OCI-LY3 (cell line): ENCODE results near the gene FYN.

Source experiments
- H2AFZ ChIP-seq: fragments of 200-600, 300-600 bp; shearing (Covaris generic); 2 replicates; pipeline ENCODE4 v1.6.0; 2014; ENCODE audit warnings: antibody characterized with exemption, low read depth, low read length
- H3K27ac ChIP-seq: fragments of 200-600, 300-600 bp; sonication (generic); 2 replicates; pipeline ENCODE4 v1.5.1; 2014; ENCODE audit warnings: mild to moderate bottlenecking, low read length, moderate library complexity, mixed read lengths
- H3K27me3 ChIP-seq: fragments of 200-600, 300-600 bp; sonication (generic); 2 replicates; pipeline ENCODE4 v1.6.1; 2014; ENCODE audit warnings: low read depth, low read length, mixed read lengths
- H3K36me3 ChIP-seq: fragments of 200-600, 300-600 bp; sonication (generic); replicated peaks from 2 replicates; pipeline ENCODE3; 2014; ENCODE audit warnings: low read depth, low read length, mixed read lengths
- H3K4me1 ChIP-seq: fragments of 300-600, 200-600 bp; sonication (generic); 2 replicates; pipeline ENCODE4 v1.6.1; 2014; ENCODE audit warnings: low read length, mixed read lengths
- H3K4me2 ChIP-seq: fragments of 200-600, 300-600 bp; sonication (generic); 2 replicates; pipeline ENCODE4 v1.6.1; 2014; ENCODE audit warnings: low read length, mixed read lengths
- H3K4me3 ChIP-seq: fragments of 300-600, 200-600 bp; sonication (generic); 2 replicates; pipeline ENCODE4 v1.5.1; 2014; ENCODE audit warnings: antibody characterized with exemption, mild to moderate bottlenecking, low read length, moderate library complexity
- H3K79me2 ChIP-seq: fragments of 300-600, 200-600 bp; shearing (Covaris generic); 2 replicates; pipeline ENCODE4 v1.6.1; 2014; ENCODE audit warnings: mild to moderate bottlenecking, low read length, mixed read lengths
- H3K9ac ChIP-seq: fragments of 300-600, 200-600 bp; shearing (Covaris generic); 2 replicates; pipeline ENCODE4 v1.6.0; 2014; ENCODE audit warnings: mild to moderate bottlenecking, low read length, moderate library complexity
- H3K9me3 ChIP-seq: fragments of 200-600, 300-600 bp; shearing (Covaris generic); 2 replicates; pipeline ENCODE4 v1.6.1; 2014; ENCODE audit warnings: low read length, mixed read lengths; ENCODE audit not compliant: insufficient read depth
- H4K20me1 ChIP-seq: fragments of 200-600, 300-600 bp; sonication (generic); 2 replicates; pipeline ENCODE4 v1.6.1; 2016; ENCODE audit warnings: low read length, mixed read lengths; ENCODE audit not compliant: insufficient read depth
- CTCF ChIP-seq: fragments of 200-600, 300-600 bp; sonication (generic); IDR thresholded peaks from 2 replicates; pipeline ENCODE4 v1.5.1; 2014; ENCODE audit warnings: antibody characterized with exemption, low read length, low read depth
- EZH2phosphoT487 ChIP-seq: fragments of 200-600 bp; shearing (Covaris generic); IDR thresholded peaks from 2 replicates; pipeline ENCODE4 v1.6.1; 2018; ENCODE audit warnings: antibody characterized with exemption, mixed run types, low read depth

Gene FYN

GRCh38 chr6:111745186-111745585, 128.1 kb downstream of the FYN start:
- Histone ChIP-seq H3K9me3 (no peaks in the 10 kb centered on the region), H3K4me1 (no peaks in the 10 kb centered on the region), H3K4me3 (no peak overlapping the region), H3K79me2 (no peaks in the 10 kb centered on the region), H3K27me3 (no peaks in the 10 kb centered on the region), H2AFZ (no peak overlapping the region), H3K27ac (no peak overlapping the region), H3K9ac (no peak overlapping the region), H4K20me1 (no peaks in the 10 kb centered on the region), H3K36me3 (no peaks in the 10 kb centered on the region), H3K4me2 (no peak overlapping the region)
- no peak for TF ChIP-seq CTCF
- no peak for TF ChIP-seq EZH2phosphoT487

GRCh38 chr6:111743862-111744692, 129.2 kb downstream of the FYN start:
- no peak for TF ChIP-seq EZH2phosphoT487
- TF ChIP-seq CTCF = no peak
- Histone ChIP-seq H3K4me2 (no peak overlapping the region), H3K79me2 (no peaks in the 10 kb centered on the region), H3K9me3 (no peaks in the 10 kb centered on the region), H3K27me3 (no peaks in the 10 kb centered on the region), H2AFZ (no peak overlapping the region), H4K20me1 (no peaks in the 10 kb centered on the region), H3K4me3 (no peak overlapping the region), H3K27ac (no peak overlapping the region), H3K4me1 (peaks cover 6% of the 10 kb centered on the region), H3K36me3 (no peaks in the 10 kb centered on the region), H3K9ac (no peak overlapping the region)

- TF ChIP-seq EZH2phosphoT487 = no peak
- no peak for TF ChIP-seq CTCF
- Histone ChIP-seq H3K9me3 (no peaks in the 10 kb centered on the region), H3K36me3 (no peaks in the 10 kb centered on the region), H3K27me3 (no peaks in the 10 kb centered on the region), H3K4me1 (peaks cover 13% of the 10 kb centered on the region), H4K20me1 (no peaks in the 10 kb centered on the region), H3K4me3 (no peak overlapping the region), H2AFZ (no peak overlapping the region), H3K27ac (no peak overlapping the region), H3K4me2 (no peak overlapping the region), H3K9ac (no peak overlapping the region), H3K79me2 (no peaks in the 10 kb centered on the region)
Observed at GRCh38 chr6:111743360-111743759, 129.9 kb downstream of the FYN start.

GRCh38 chr6:111741177-111741952, 131.9 kb downstream of the FYN start:
- Histone ChIP-seq H3K4me2 (no peak overlapping the region), H3K9me3 (no peaks in the 10 kb centered on the region), H2AFZ (no peak overlapping the region)

More at GRCh38 chr6:111741177-111741952, 131.9 kb downstream of the FYN start:
- Histone ChIP-seq H3K79me2 (no peaks in the 10 kb centered on the region), H3K27ac (no peak overlapping the region), H3K36me3 (no peaks in the 10 kb centered on the region), H3K9ac (no peak overlapping the region), H4K20me1 (no peaks in the 10 kb centered on the region), H3K4me1 (peaks cover 13% of the 10 kb centered on the region), H3K27me3 (no peaks in the 10 kb centered on the region), H3K4me3 (no peak overlapping the region)
- no peak for TF ChIP-seq CTCF
- TF ChIP-seq EZH2phosphoT487 = no peak
